MM.1S (cell line): ENCODE results near the gene OR5M11.
A peak's percentile ranks its signal among the peaks of the same experiment; 100 is the strongest.
"Not testable (repeated sequence)": the region's sequence is repeated elsewhere in the genome, so short reads cannot be mapped to it uniquely, and the experiment has no call there.

Experiments used
- DNase-seq: peaks from one replicate; pipeline ENCODE4 v3.0.0-alpha.2; 2015
- H2AFZ ChIP-seq: fragments of 300-600 bp; sonication (generic); 2 replicates; pipeline ENCODE4 v1.6.0; 2016; ENCODE audit warnings: antibody characterized with exemption, low read length
- H3F3A ChIP-seq: fragments of 300-600 bp; sonication (generic); 2 replicates; pipeline ENCODE4 v1.6.1; 2016; ENCODE audit warnings: mild to moderate bottlenecking, antibody characterized with exemption, low read length, moderate library complexity, mixed read lengths; ENCODE audit not compliant: insufficient read depth
- H3K27ac ChIP-seq: fragments of 300-600 bp; sonication (generic); 2 replicates; pipeline ENCODE4 v1.5.1; 2016; ENCODE audit warnings: mild to moderate bottlenecking, low read length
- H3K27me3 ChIP-seq: fragments of 300-600 bp; sonication (generic); replicated peaks from 2 replicates; pipeline ENCODE4 v1.6.0; 2016; ENCODE audit warnings: low read length; ENCODE audit not compliant: insufficient read depth
- H3K36me3 ChIP-seq: fragments of 300-600 bp; sonication (generic); replicated peaks from 2 replicates; pipeline ENCODE4 v1.6.1; 2016; ENCODE audit warnings: mild to moderate bottlenecking, low read length, mixed read lengths; ENCODE audit not compliant: insufficient read depth
- H3K4me1 ChIP-seq: fragments of 300-600 bp; sonication (generic); 2 replicates; pipeline ENCODE4 v1.6.1; 2016; ENCODE audit warnings: low read length, mixed read lengths
- H3K4me2 ChIP-seq: fragments of 300-600 bp; sonication (generic); 2 replicates; pipeline ENCODE4 v1.6.0; 2016; ENCODE audit warnings: low read depth, low read length
- H3K4me3 ChIP-seq: fragments of 300-600 bp; sonication (generic); 2 replicates; pipeline ENCODE4 v1.5.1; 2016; ENCODE audit warnings: low read length, mixed read lengths
- H3K79me2 ChIP-seq: fragments of 300-600 bp; sonication (generic); 2 replicates; pipeline ENCODE4 v1.6.1; 2016; ENCODE audit warnings: mixed run types, low read length, mixed read lengths
- H3K9ac ChIP-seq: fragments of 300-600 bp; sonication (generic); 2 replicates; pipeline ENCODE4 v1.6.1; 2016; ENCODE audit warnings: low read length, mixed read lengths
- H3K9me2 ChIP-seq: fragments of 300-600 bp; sonication (generic); replicated peaks from 2 replicates; pipeline ENCODE4 v1.6.1; 2016; ENCODE audit warnings: mild to moderate bottlenecking, low read length, mixed read lengths; ENCODE audit not compliant: insufficient read depth
- H3K9me3 ChIP-seq: fragments of 300-600 bp; sonication (generic); replicated peaks from 2 replicates; pipeline ENCODE4 v1.6.1; 2016; ENCODE audit warnings: mild to moderate bottlenecking, low read length, mixed read lengths; ENCODE audit not compliant: insufficient read depth
- H4K20me1 ChIP-seq: fragments of 300-600 bp; sonication (generic); 2 replicates; pipeline ENCODE4 v1.6.1; 2016; ENCODE audit warnings: mild to moderate bottlenecking, low read length, moderate library complexity, mixed read lengths; ENCODE audit not compliant: insufficient read depth
- CTCF ChIP-seq: fragments of 300-600 bp; sonication (generic); IDR thresholded peaks from 2 replicates; pipeline ENCODE4 v1.5.1; 2016; ENCODE audit warnings: antibody characterized with exemption, low read length, mixed read lengths
- EZH2 ChIP-seq: fragments of 300-600 bp; sonication (generic); optimal IDR thresholded peaks from 2 replicates; pipeline ENCODE3; 2017; ENCODE audit warnings: low read depth, mild to moderate bottlenecking, antibody characterized with exemption, low read length, mixed read lengths
- EZH2phosphoT487 ChIP-seq: fragments of 300-600 bp; sonication (generic); IDR thresholded peaks from 2 replicates; pipeline ENCODE4 v1.6.1; 2018; ENCODE audit warnings: antibody characterized with exemption, low read length

Gene OR5M11

GRCh38 chr11:56543157-56543556, at the start of gene OR5M11:
TSS of gene OR5M11 (minus strand) at chr11:56543257. CDS start at chr11:56543257, 0 bp downstream.
- Histone ChIP-seq H3K27me3 (no peaks in the 10 kb centered on the region), H3K4me2 (no peak within 1 kb of the TSS), H3K9me2 (no peaks in the 10 kb centered on the region), H2AFZ (no peak within 1 kb of the TSS), H4K20me1 (no peaks in the 10 kb centered on the region), H3K79me2 (no peaks in the 10 kb centered on the region), H3K27ac (no peak within 1 kb of the TSS), H3K4me3 (no peak within 1 kb of the TSS), H3K4me1 (no peaks in the 10 kb centered on the region), H3F3A (no peaks in the 10 kb centered on the region), H3K9me3 (no peaks in the 10 kb centered on the region), H3K36me3 (no peaks in the 10 kb centered on the region), H3K9ac (no peak within 1 kb of the TSS)
- no peak for DNase-seq
- TF ChIP-seq CTCF (no peak), EZH2phosphoT487 (no peak), EZH2 (no peak)

GRCh38 chr11:56592088-56592717, 49.1 kb upstream of the OR5M11 start:
- H3F3A ChIP-seq, H3K4me3 ChIP-seq, H3K36me3 ChIP-seq, DNase-seq, H3K9ac ChIP-seq, H3K79me2 ChIP-seq, H2AFZ ChIP-seq, H3K27me3 ChIP-seq, H4K20me1 ChIP-seq, H3K27ac ChIP-seq, H3K4me2 ChIP-seq, H3K4me1 ChIP-seq, H3K9me2 ChIP-seq, H3K9me3 ChIP-seq: not testable (repeated sequence)

GRCh38 chr11:56577621-56578020, 34.6 kb upstream of the OR5M11 start, which contains the start of gene OR5M10:
TSS of gene OR5M10 (minus strand) at chr11:56577721. CDS start at chr11:56577721, 0 bp downstream.
- Histone ChIP-seq H2AFZ (no peak within 1 kb of the TSS), H3K4me2 (no peak within 1 kb of the TSS), H3F3A (no peaks in the 10 kb centered on the region), H3K9me2 (no peaks in the 10 kb centered on the region), H3K36me3 (no peaks in the 10 kb centered on the region), H3K27ac (no peak within 1 kb of the TSS), H3K4me3 (no peak within 1 kb of the TSS), H4K20me1 (no peaks in the 10 kb centered on the region), H3K27me3 (no peaks in the 10 kb centered on the region), H3K9me3 (no peaks in the 10 kb centered on the region), H3K9ac (no peak within 1 kb of the TSS), H3K4me1 (no peaks in the 10 kb centered on the region), H3K79me2 (no peaks in the 10 kb centered on the region)
- TF ChIP-seq EZH2: no peak
- TF ChIP-seq EZH2phosphoT487: no peak
- no peak for DNase-seq

- no peaks in the 10 kb centered on the region for H3K4me1 ChIP-seq
- TF ChIP-seq EZH2: no peak
- TF ChIP-seq EZH2phosphoT487: no peak
- TF ChIP-seq CTCF: no peak
Observed at GRCh38 chr11:56558574-56558973, 15.5 kb upstream of the OR5M11 start.

GRCh38 chr11:56554691-56555090, 11.6 kb upstream of the OR5M11 start:
- H3K27me3 ChIP-seq, H3K4me1 ChIP-seq, H3F3A ChIP-seq, H4K20me1 ChIP-seq, H3K9me3 ChIP-seq, H3K9me2 ChIP-seq, H3K79me2 ChIP-seq, H3K36me3 ChIP-seq: not testable (repeated sequence)
- Histone ChIP-seq H3K9ac (peak overlapping the region; percentile 7; the same call in 1 of the 2 replicates), H2AFZ (peak overlapping the region; percentile 42; the same call in 1 of the 2 replicates), H3K27ac (peak overlapping the region; percentile 59; the same call in 1 of the 2 replicates), H3K4me2 (peak overlapping the region; percentile 16; the same call in 1 of the 2 replicates), H3K4me3 (peak overlapping the region; percentile 32; the same call in 1 of the 2 replicates)
- DNase-seq: peak; percentile 15

More at GRCh38 chr11:56558574-56558973, 15.5 kb upstream of the OR5M11 start:
- Histone ChIP-seq H4K20me1 (no peaks in the 10 kb centered on the region), H3K4me2 (no peak overlapping the region), H3F3A (no peaks in the 10 kb centered on the region), H3K36me3 (no peaks in the 10 kb centered on the region), H3K27ac (no peak overlapping the region), H3K9me3 (no peaks in the 10 kb centered on the region), H3K4me3 (no peak overlapping the region), H3K27me3 (no peaks in the 10 kb centered on the region), H3K9ac (no peak overlapping the region), H2AFZ (no peak overlapping the region), H3K9me2 (no peaks in the 10 kb centered on the region), H3K79me2 (no peaks in the 10 kb centered on the region)
- DNase-seq: no peak
